GM12878 (cell line): Measurements from ENCODE around the gene NHSL2. TPM values are rescaled to one million over a fixed set of nuclear protein-coding genes. Genes with fewer than 3 reads are reported as not detected.

ENCODE experiments used
- BACH1 ChIP-seq: fragments of 450-650 bp; IDR thresholded peaks from 2 replicates; pipeline ENCODE4 v1.6.1; 2017; ENCODE audit warnings: mild to moderate bottlenecking, borderline replicate concordance
- CBFB ChIP-seq: IDR thresholded peaks from 2 replicates; pipeline ENCODE4 v1.6.1; 2016; ENCODE audit warnings: antibody characterized with exemption, low read depth
- CBX3 ChIP-seq: fragments of 200-600 bp; sonication (generic); IDR thresholded peaks from 2 replicates; pipeline ENCODE4 v1.6.1; 2016; ENCODE audit warnings: low read depth, borderline replicate concordance
- CHD4 ChIP-seq: fragments of 200-600 bp; sonication (generic); IDR thresholded peaks from 2 replicates; pipeline ENCODE4 v1.6.1; 2016; ENCODE audit warnings: mild to moderate bottlenecking
- EGR1 ChIP-seq, 2 experiments: IDR thresholded peaks; 1 replicate in 1 of 2; 2 replicates in 1 of 2; pipeline ENCODE4 v1.6.1; 2011 to 2012; ENCODE audit warnings: low read depth in 2 of 2, low read length in 2 of 2, borderline replicate concordance in 1 of 2, mild to moderate bottlenecking in 1 of 2, moderate library complexity in 1 of 2
- ELK1 ChIP-seq: IDR thresholded peaks from 2 replicates; pipeline ENCODE4 v1.6.1; 2012; ENCODE audit warnings: low read depth, low read length, improper control_type of control experiment
- KLF5 ChIP-seq: fragments of 450-650 bp; IDR thresholded peaks from 2 replicates; pipeline ENCODE4 v1.6.1; 2014; ENCODE audit warnings: mild to moderate bottlenecking; ENCODE audit not compliant: partially characterized antibody
- MYC ChIP-seq: IDR thresholded peaks from 2 replicates; pipeline ENCODE4 v1.6.1; 2011; ENCODE audit warnings: mild to moderate bottlenecking, low read length, moderate library complexity, inconsistent platforms; ENCODE audit not compliant: insufficient read depth, insufficient replicate concordance, insufficient read length, severe bottlenecking
- NFYA ChIP-seq: IDR thresholded peaks from 2 replicates; pipeline ENCODE4 v1.6.1; 2011; ENCODE audit warnings: low read depth, mild to moderate bottlenecking, low read length, improper control_type of control experiment, borderline replicate concordance
- RAD21 ChIP-seq: IDR thresholded peaks from 2 replicates; pipeline ENCODE4 v1.6.1; 2011; ENCODE audit warnings: mild to moderate bottlenecking, low read depth, low read length, moderate library complexity; ENCODE audit not compliant: insufficient read depth
- polyA plus RNA-seq, 11 experiments: library from polyadenylated mRNA; depleted of rRNA in 4 of 11; unstranded in 6 of 11; stranded (reverse) in 5 of 11; fragments of >200 nt; fragmentation: Nextera tagmentation in 4 of 11; fragmentation: Illumina TruSeq in 1 of 11; extraction: Ambion mirVana in 4 of 11; extraction: Trizol in 1 of 11; gene quantifications; 1 replicate in 1 of 11; 2 replicates in 10 of 11; pipeline versions ENCODE4 v1.2.1 to v1.2.3, GENCODE V29; 2011 to 2016; ENCODE audit warnings: inconsistent platforms in 2 of 11, missing spikeins in 2 of 11, low read depth in 1 of 11
- total RNA-seq, 4 experiments: library from RNA; depleted of rRNA in 3 of 4; stranded (reverse); fragments of >200 nt in 3 of 4; fragmentation: Illumina TruSeq in 1 of 4; extraction: Trizol in 1 of 4; gene quantifications; 2 replicates each; pipeline versions ENCODE4 v1.2.1 to v1.2.3, GENCODE V29; 2013 to 2021
- TF ChIP-seq, protein P1 (sequence below): fragments of 450-650 bp; IDR thresholded peaks from 2 replicates; pipeline ENCODE4 v1.6.1; 2016; ENCODE audit warnings: mild to moderate bottlenecking, moderate library complexity, borderline replicate concordance
- TF ChIP-seq, protein P2 (sequence below): fragments of 450-650 bp; IDR thresholded peaks from 2 replicates; pipeline ENCODE4 v1.6.1; 2016; ENCODE audit warnings: mild to moderate bottlenecking

NHSL2 gene
- total and polyA plus RNA-seq, 10 of the 15 experiments (the other 5 are each of a cell fraction or from before 2014, with no cell fraction given) = 0.05 to 0.53 (median 0.07) TPM; not detected in 2

DNA sequence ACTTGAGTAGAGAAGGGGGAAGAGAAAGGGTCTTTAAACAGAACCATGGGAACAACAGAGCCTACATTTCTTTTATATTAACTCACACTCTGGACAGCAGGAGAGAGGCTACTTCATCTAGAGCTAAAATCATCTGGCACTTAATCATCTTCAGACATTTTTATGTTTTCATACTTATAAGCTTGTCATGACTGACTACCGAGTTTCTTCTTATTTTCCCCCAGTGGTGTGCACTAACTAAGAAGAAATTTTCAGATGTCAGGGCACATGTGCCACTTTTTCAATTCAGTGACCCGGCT lies 232.9 kb downstream of the NHSL2 start (continued):
- TF ChIP-seq, protein P1, sequence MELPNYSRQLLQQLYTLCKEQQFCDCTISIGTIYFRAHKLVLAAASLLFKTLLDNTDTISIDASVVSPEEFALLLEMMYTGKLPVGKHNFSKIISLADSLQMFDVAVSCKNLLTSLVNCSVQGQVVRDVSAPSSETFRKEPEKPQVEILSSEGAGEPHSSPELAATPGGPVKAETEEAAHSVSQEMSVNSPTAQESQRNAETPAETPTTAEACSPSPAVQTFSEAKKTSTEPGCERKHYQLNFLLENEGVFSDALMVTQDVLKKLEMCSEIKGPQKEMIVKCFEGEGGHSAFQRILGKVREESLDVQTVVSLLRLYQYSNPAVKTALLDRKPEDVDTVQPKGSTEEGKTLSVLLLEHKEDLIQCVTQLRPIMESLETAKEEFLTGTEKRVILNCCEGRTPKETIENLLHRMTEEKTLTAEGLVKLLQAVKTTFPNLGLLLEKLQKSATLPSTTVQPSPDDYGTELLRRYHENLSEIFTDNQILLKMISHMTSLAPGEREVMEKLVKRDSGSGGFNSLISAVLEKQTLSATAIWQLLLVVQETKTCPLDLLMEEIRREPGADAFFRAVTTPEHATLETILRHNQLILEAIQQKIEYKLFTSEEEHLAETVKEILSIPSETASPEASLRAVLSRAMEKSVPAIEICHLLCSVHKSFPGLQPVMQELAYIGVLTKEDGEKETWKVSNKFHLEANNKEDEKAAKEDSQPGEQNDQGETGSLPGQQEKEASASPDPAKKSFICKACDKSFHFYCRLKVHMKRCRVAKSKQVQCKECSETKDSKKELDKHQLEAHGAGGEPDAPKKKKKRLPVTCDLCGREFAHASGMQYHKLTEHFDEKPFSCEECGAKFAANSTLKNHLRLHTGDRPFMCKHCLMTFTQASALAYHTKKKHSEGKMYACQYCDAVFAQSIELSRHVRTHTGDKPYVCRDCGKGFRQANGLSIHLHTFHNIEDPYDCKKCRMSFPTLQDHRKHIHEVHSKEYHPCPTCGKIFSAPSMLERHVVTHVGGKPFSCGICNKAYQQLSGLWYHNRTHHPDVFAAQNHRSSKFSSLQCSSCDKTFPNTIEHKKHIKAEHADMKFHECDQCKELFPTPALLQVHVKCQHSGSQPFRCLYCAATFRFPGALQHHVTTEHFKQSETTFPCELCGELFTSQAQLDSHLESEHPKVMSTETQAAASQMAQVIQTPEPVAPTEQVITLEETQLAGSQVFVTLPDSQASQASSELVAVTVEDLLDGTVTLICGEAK = no peak
- no peak for TF ChIP-seq BACH1
- TF ChIP-seq CHD4 = no peak
- no peak for TF ChIP-seq NFYA
- no peak for TF ChIP-seq EGR1 (IDR thresholded peaks at IDR 0.05; ENCODE audit: borderline replicate concordance in 1 of 2, low read depth in 2 of 2, low read length in 2 of 2)
- TF ChIP-seq CBX3 = no peak
- TF ChIP-seq CBFB = no peak
- TF ChIP-seq ELK1 = no peak
- no peak for TF ChIP-seq KLF5
- TF ChIP-seq MYC = no peak
- TF ChIP-seq, protein P2, sequence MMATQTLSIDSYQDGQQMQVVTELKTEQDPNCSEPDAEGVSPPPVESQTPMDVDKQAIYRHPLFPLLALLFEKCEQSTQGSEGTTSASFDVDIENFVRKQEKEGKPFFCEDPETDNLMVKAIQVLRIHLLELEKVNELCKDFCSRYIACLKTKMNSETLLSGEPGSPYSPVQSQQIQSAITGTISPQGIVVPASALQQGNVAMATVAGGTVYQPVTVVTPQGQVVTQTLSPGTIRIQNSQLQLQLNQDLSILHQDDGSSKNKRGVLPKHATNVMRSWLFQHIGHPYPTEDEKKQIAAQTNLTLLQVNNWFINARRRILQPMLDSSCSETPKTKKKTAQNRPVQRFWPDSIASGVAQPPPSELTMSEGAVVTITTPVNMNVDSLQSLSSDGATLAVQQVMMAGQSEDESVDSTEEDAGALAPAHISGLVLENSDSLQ = no peak
- no peak for TF ChIP-seq RAD21
